IPS-15b (cell line): ENCODE results near the gene RNF151.
A peak's percentile ranks its signal among the peaks of the same experiment; 100 is the strongest.
"Not testable (repeated sequence)": the region's sequence is repeated elsewhere in the genome, so short reads cannot be mapped to it uniquely, and the experiment has no call there.

ENCODE experiments used
- H3K27me3 ChIP-seq: one replicate; pipeline ENCODE4 v1.6.1; 2013; ENCODE audit warnings: low read length; ENCODE audit not compliant: control insufficient read depth, insufficient read depth
- H3K36me3 ChIP-seq: one replicate; pipeline ENCODE4 v1.6.1; 2013; ENCODE audit warnings: low read length; ENCODE audit not compliant: control insufficient read depth, insufficient read depth
- H3K4me1 ChIP-seq: one replicate; pipeline ENCODE4 v1.6.1; 2013; ENCODE audit warnings: mild to moderate bottlenecking, low read length; ENCODE audit not compliant: control insufficient read depth, insufficient read depth
- H3K4me3 ChIP-seq: one replicate; pipeline ENCODE4 v1.5.1; 2013; ENCODE audit warnings: low read depth, low read length
- H3K9ac ChIP-seq: one replicate; pipeline ENCODE4 v1.6.1; 2013; ENCODE audit warnings: low read depth, mild to moderate bottlenecking, low read length
- H3K9me3 ChIP-seq: one replicate; pipeline ENCODE4 v1.6.1; 2013; ENCODE audit warnings: mild to moderate bottlenecking, low read length; ENCODE audit not compliant: control insufficient read depth, insufficient read depth

Gene RNF151, protein sequence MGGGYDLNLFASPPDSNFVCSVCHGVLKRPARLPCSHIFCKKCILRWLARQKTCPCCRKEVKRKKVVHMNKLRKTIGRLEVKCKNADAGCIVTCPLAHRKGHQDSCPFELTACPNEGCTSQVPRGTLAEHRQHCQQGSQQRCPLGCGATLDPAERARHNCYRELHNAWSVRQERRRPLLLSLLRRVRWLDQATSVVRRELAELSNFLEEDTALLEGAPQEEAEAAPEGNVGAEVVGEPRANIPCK

DNA sequence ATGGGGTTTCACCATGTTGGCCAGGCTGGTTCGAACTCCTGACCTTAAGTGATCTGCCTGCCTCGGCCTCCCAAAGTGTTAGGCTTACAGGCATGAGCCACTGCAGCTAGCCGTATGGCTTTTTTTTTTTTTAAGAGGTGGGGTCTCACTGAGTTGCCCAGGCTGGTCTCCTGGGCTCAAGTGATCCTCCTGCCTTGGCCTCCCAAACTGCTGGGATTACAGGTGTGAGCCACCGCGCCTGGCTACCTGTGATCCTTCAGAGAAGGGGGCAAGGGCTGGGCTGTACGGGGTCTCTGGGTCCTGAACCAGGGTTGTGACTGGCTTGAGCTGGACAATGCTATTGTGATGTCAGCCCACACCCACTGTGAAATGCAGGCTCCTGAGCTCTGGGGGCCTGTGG, at the start of gene RNF151:
Gene RNF151, plus strand, starts transcription at position 397 of the 400 bp plus-strand sequence. CDS start 26 bp downstream, outside the sequence.
- peaks cover 2% of the 10 kb centered on the region for H3K4me1 ChIP-seq
- no peaks in the 10 kb centered on the region for H3K27me3 ChIP-seq
- peak within 1 kb of the TSS; percentile 87 for H3K4me3 ChIP-seq
- peak within 1 kb of the TSS; percentile 93 for H3K9ac ChIP-seq
- H3K36me3 ChIP-seq: peaks cover 27% of the 10 kb centered on the region
- no peaks in the 10 kb centered on the region for H3K9me3 ChIP-seq

DNA sequence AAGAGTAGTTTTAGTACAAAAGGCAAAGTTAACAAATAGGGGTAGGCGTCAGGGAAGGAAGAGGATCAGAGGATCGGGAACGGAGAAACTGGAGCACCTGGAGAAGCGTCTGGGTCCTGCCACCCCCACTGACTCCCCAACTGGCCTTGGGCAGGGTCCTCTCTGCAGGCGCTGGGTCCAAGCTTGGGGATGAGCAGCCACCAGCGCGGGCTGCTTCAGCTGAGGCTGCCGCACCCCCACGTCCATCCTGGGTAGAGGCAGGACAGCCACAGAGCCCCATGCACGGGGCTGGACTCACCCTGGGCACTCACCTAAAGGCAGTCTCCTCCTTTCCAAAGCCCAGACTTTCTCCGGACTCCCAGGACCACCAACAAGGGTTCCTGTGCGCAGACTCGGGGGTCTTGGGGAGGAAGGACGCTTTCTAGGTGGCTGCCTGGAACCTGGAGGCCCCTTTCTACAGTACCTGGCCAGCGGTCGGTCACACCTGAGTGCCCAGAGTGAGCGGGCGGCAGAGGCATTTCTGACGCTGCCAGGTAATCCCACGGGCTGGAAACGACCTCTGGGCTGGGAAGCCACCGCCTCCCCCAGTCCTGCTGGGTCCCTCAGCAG, 49.5 kb upstream of the RNF151 start:
- Histone ChIP-seq H3K4me3 (peak overlapping the region; percentile 46), H3K9ac (no peak overlapping the region), H3K4me1 (peaks cover 8% of the 10 kb centered on the region), H3K27me3 (peaks cover 59% of the 10 kb centered on the region), H3K36me3 (no peaks in the 10 kb centered on the region), H3K9me3 (no peaks in the 10 kb centered on the region)

DNA sequence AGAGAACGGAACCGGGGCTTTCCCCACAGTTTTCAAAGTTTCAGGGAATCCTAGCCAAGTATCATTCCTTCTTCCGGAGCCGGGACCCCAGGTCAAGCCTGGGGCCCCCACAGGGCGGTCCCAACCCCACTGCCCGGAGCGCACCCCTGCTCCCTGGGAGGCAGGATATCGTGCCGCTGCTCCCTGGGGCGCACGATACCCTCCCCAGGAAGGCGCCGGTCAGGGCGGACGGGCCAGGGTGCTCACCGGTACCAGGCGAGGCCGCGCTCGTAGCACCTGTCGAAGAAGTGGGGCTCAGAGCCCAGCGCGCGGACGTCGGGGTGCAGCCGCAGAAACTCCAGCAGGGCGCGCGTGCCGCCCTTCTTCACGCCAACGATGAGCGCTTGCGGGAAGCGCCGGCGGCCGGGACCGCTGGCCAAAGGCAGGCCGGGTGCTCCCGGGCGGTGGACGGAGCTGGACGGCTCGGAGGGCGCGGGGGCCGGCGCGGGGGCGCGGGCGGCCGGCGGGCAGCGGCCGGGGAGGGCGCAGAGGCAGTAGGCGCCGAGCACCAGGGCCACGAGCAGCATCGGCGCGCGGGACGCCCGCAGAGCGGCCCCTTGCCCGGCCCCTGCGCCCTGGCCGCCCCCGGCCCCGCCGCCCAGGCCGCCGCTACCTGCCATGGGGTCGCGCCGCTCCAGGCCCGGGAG, 48.8 kb upstream of the RNF151 start:
- peaks cover 66% of the 10 kb centered on the region for H3K27me3 ChIP-seq
- H3K4me3 ChIP-seq: peak overlapping the region; percentile 46
- H3K9ac ChIP-seq: no peak overlapping the region
- no peaks in the 10 kb centered on the region for H3K9me3 ChIP-seq
- H3K4me1 ChIP-seq: peaks cover 8% of the 10 kb centered on the region
- no peaks in the 10 kb centered on the region for H3K36me3 ChIP-seq

DNA sequence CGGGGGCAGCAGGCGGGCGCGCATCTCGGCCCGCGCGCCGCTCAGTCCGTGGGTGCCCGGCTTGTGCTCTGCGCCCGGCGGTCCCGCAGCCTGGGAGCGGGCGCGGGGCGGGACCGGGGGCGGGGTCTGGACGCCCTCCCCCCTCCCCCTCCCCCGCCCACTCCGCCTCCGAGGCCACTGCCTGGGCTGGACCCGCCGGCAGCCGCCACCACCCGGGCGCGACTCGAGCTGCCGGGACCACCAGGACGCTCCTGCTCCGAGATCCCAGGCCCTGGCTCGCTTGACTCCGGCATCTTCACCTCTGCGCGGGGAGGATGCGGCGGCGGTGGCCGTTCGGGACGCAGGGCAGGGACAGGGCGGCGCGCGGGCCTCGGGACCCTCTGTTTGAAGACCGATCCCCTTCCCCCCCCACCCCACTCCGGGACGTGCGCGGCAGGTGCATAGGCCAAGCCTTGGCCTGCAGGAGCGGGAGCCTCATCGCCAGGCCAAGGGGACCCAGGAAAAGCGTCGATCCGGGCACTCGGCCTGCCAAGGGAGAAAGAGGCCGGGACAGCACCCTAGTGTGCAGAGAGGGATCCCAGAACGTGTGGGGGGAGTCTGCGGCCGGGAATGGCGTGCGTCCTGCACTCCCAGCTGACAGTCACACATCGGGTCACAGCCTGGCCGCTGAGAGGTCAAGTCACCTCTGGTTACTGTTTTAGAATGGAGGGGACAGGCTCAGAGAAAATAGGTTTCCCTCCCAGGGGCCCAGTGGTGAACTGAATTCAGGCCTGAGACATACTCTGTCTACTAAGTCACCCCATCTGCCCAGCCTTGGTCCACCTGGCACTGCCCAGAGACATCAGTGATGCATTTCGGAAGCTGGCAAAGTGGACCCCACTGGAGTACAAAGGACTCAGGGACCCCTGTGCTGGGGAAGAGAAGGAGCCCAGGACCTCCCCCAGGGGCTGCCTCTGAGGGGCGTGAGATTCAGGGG, 48.0 kb upstream of the RNF151 start, which contains the start of gene HS3ST6:
Gene HS3ST6, minus strand, starts transcription at position 65 of the 976 bp plus-strand sequence. CDS start 92 bp downstream, outside the sequence.
- Histone ChIP-seq H3K27me3 (peaks cover 74% of the 10 kb centered on the region), H3K4me1 (peaks cover 8% of the 10 kb centered on the region), H3K9ac (no peak within 1 kb of the TSS), H3K36me3 (no peaks in the 10 kb centered on the region), H3K4me3 (peak within 1 kb of the TSS; percentile 46), H3K9me3 (no peaks in the 10 kb centered on the region)

DNA sequence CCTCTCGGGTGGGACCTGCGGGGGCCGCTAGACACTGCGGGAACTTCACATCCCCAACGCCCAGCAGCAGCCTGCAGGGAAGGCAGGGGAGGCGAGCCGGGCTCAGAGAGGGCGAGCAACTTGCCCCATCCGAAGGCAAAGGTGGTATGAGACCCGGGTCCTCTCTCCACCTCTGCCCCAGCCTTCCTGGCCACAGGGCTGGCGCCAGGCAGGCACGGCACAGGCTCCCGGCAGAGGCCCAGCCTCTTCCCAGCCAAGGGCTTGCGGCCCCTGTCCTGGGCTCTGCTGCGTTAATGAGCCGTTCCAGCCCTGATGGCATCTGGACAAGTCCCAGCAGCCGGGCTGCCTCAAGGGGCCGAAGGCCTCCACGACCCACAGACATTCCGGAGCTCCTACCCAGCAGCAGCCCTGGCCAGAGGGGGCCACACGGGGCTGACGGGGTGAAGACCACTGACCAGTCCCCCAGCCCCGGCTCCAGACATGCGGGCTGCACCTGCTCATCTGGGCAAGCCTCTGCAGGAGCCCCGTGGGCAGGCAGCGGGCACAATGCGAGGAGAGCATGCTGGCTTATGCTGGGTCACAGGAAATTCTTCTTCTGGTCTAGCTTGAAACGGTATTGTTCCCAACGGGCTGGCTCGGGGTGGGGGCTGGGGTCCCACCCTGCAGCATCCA, 47.2 kb upstream of the RNF151 start:
- Histone ChIP-seq H3K4me1 (peaks cover 8% of the 10 kb centered on the region), H3K27me3 (peaks cover 81% of the 10 kb centered on the region)

DNA sequence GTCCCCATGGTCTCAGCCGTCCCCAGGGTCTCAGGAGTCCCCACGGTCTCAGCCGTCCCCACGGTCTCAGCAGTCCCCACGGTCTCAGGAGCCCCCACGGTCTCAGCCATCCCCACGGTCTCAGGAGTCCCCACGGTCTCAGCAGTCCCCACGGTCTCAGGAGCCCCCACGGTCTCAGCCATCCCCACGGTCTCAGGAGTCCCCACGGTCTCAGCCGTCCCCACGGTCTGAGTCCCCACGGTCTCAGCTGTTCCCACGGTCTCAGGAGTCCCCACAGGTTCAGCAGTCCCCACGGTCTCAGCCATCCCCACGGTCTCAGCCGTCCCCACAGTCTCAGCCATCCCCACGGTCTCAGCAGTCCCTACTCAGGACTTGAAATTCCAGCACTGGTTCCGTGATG, 46.5 kb upstream of the RNF151 start:
- peaks cover 81% of the 10 kb centered on the region for H3K27me3 ChIP-seq
- not testable (repeated sequence) for H3K9ac ChIP-seq, H3K9me3 ChIP-seq, H3K36me3 ChIP-seq, H3K4me1 ChIP-seq, H3K4me3 ChIP-seq

More for the DNA sequence above, 47.2 kb upstream of the RNF151 start:
- H3K36me3 ChIP-seq: no peaks in the 10 kb centered on the region
- peak overlapping the region; percentile 13 for H3K4me3 ChIP-seq
- H3K9ac ChIP-seq: no peak overlapping the region
- H3K9me3 ChIP-seq: no peaks in the 10 kb centered on the region

DNA sequence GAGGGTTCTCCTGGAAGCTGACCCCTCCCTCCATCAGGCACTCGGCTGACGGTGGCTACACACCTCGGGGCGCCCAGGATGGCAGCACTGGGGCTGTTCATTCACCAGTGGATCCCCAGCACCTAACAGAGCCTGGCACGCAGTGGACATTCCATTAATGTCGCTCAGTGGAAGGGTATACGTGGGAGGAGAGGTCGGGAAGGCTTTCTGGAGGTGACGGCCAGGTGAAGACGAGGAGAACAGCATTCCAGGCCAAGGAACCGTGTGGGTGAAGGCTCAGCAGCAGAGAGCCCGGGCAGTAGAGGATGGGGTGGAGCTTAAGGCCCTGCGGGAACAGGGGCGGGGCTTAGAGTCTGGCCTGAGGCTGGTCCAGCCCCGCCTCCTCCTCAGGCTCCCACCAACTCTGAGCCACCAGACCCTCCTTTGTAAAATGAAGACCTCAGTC, 45.9 kb upstream of the RNF151 start:
- Histone ChIP-seq H3K27me3 (peaks cover 78% of the 10 kb centered on the region), H3K4me3 (no peak overlapping the region), H3K9ac (no peak overlapping the region), H3K4me1 (peaks cover 8% of the 10 kb centered on the region), H3K36me3 (no peaks in the 10 kb centered on the region), H3K9me3 (no peaks in the 10 kb centered on the region)

DNA sequence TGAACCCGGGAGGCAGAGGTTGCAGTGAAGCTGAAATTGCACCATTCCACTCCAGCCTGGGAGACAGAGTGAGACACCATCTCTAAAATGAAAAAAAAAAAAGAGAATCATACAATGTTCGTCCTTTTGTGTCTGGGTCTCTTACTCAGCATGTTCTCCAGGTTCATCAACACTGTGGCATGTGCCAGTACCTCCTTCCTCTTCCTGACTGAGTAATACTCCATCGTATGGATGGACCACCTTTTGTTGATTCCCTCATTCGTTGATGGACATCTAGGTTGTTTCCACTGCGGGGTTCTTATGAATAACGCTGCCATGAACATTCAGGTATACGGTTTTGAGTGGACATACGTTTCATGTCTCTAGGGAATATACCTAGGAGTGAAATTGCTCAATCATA, 44.3 kb upstream of the RNF151 start:
- H3K36me3 ChIP-seq: no peaks in the 10 kb centered on the region
- no peak overlapping the region for H3K9ac ChIP-seq
- H3K4me1 ChIP-seq: peaks cover 5% of the 10 kb centered on the region
- peaks cover 65% of the 10 kb centered on the region for H3K27me3 ChIP-seq
- H3K4me3 ChIP-seq: no peak overlapping the region
- H3K9me3 ChIP-seq: no peaks in the 10 kb centered on the region

DNA sequence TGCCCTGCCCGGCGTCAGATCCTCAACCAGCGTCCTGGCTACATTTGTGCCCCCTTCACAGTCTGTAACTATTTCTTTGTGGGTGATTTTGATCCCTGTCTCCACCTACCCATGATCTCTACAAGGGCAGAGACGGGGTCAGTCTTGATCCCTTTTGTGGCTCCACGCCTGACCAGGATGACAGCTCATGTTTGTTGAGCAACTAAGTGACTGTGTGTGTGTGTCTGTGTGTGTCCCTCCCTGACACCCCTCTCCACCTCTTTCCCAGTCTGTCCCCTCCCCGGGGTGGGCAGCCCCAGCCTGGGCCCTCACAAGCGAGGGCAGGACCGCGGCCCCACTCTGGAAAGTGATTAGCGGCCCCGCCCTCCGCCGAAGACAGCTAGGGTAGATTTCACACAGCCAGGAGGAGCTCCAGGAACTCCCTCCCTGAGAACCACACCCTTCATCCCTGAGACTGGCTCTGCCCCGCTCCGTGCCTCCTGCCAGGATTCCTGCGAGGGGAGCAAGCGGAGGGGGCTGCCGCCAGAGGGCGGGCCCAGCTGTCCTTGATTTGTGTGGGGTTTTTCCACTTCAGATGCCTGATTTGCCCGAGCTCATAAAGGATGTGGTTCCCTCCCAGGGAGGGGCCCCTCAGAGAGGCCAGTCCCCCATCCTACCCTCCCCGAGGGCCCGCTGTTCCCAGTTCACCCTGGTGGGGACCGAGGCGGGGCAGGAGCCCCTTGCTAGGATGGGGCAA, 43.2 kb upstream of the RNF151 start:
- Histone ChIP-seq H3K9me3 (no peaks in the 10 kb centered on the region), H3K36me3 (no peaks in the 10 kb centered on the region), H3K9ac (no peak overlapping the region), H3K4me1 (peaks cover 5% of the 10 kb centered on the region), H3K4me3 (peak overlapping the region; percentile 45), H3K27me3 (peaks cover 62% of the 10 kb centered on the region)

DNA sequence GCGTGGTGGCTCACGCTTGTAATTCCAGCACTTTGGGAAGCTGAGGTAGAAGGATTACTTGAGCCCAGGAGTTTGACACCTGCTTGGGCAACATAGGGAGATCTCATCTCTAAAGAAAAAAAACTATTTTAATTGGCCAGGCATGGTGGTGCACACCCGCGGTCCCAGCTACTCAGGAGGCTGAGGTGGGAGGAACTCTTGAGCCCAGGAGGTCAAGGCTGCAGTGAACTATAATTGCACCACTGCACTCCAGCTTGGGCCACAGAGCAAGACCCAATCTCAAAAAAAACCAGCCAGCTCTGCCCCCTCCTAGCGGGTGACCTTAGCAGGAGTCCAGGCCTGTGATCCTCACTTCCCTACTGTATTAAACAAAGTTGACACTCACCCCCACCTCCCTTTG, 42.6 kb upstream of the RNF151 start:
- Histone ChIP-seq H3K4me1 (peaks cover 5% of the 10 kb centered on the region), H3K36me3 (no peaks in the 10 kb centered on the region), H3K9me3 (no peaks in the 10 kb centered on the region), H3K27me3 (peaks cover 56% of the 10 kb centered on the region), H3K4me3 (peak overlapping the region; percentile 45), H3K9ac (no peak overlapping the region)
